Natural killer cell (primary cell): Measurements from ENCODE around the gene EREG. TPM values are rescaled to one million over a fixed set of nuclear protein-coding genes. Genes with fewer than 3 reads are reported as not detected.

Experiments
- ATAC-seq, 3 donors: fragments of 150-1000 bp in 2 of 3; fragments of 200-7000 bp in 1 of 3; cut with Tn5 transposase; 1 replicate in 1 of 3; 2 replicates in 2 of 3; pipeline ENCODE4 v1.10.0; 2021; ENCODE audit warnings: mild to moderate bottlenecking in 2 of 3, moderate library complexity in 2 of 3
- DNase-seq, 2 donors: peaks; one replicate each; pipeline versions ENCODE4 v3.0.0 to v3.0.0-alpha.2; 2013 to 2021; ENCODE audit warnings: mixed read lengths in 1 of 2
- H3K27ac ChIP-seq: one replicate; pipeline ENCODE4 v1.5.1; 2013; ENCODE audit warnings: mild to moderate bottlenecking, low read length
- H3K27me3 ChIP-seq: one replicate; pipeline ENCODE4 v1.6.1; 2013; ENCODE audit warnings: low read length; ENCODE audit not compliant: control insufficient read depth, insufficient read depth
- H3K36me3 ChIP-seq: one replicate; pipeline ENCODE4 v1.6.1; 2013; ENCODE audit warnings: low read length; ENCODE audit not compliant: control insufficient read depth, insufficient read depth
- H3K4me1 ChIP-seq: one replicate; pipeline ENCODE4 v1.6.1; 2013; ENCODE audit warnings: low read length; ENCODE audit not compliant: control insufficient read depth, insufficient read depth
- H3K4me3 ChIP-seq: one replicate; pipeline ENCODE4 v1.5.1; 2013; ENCODE audit warnings: low read length
- H3K9me3 ChIP-seq: one replicate; pipeline ENCODE4 v1.6.1; 2013; ENCODE audit warnings: low read length; ENCODE audit not compliant: control insufficient read depth, insufficient read depth
- H3K27ac Mint-ChIP-seq, 2 donors: one replicate each; pipeline ENCODE4 v1.8.0; 2022; ENCODE audit warnings: mild to moderate bottlenecking in 2 of 2, mixed read lengths in 2 of 2, moderate library complexity in 1 of 2
- H3K27me3 Mint-ChIP-seq, 2 donors: one replicate each; pipeline ENCODE4 v1.8.0; 2022; ENCODE audit warnings: low read depth in 2 of 2, mixed read lengths in 2 of 2
- H3K36me3 Mint-ChIP-seq: one replicate; pipeline ENCODE4 v1.8.0; 2022; ENCODE audit warnings: mixed read lengths
- H3K4me1 Mint-ChIP-seq, 2 donors: one replicate each; pipeline ENCODE4 v1.8.0; 2022; ENCODE audit warnings: mixed read lengths in 2 of 2
- H3K4me3 Mint-ChIP-seq: one replicate; pipeline ENCODE4 v1.8.0; 2022; ENCODE audit warnings: mild to moderate bottlenecking, moderate library complexity, mixed read lengths
- H3K9me3 Mint-ChIP-seq, 2 donors: one replicate each; pipeline ENCODE4 v1.8.0; 2022; ENCODE audit warnings: mixed read lengths in 2 of 2
- CTCF ChIP-seq: fragments of 200-600 bp; IDR thresholded peaks from one replicate; pipeline ENCODE4 v1.8.0; 2022; ENCODE audit warnings: antibody characterized with exemption
- WGBS: methylation state at CpG from one replicate; pipeline ENCODE4 v1.1.7; 2013; ENCODE audit warnings: missing lambda C conversion rate; ENCODE audit not compliant: insufficient coverage; 5-methylcytosine and 5-hydroxymethylcytosine counted together
- intact Hi-C: fragments of 100-400 bp; cut with micrococcal nuclease; formaldehyde crosslinking; loops from one replicate; pipeline ENCODE4 v1.14.2; 2022
- total RNA-seq, 4 donors: library from RNA; stranded (reverse); fragments of 120-200 nt in 1 of 4; gene quantifications; one replicate each; pipeline versions ENCODE4 v1.2.3 to v1.2.4, GENCODE V29; 2013 to 2022

The EREG gene, protein sequence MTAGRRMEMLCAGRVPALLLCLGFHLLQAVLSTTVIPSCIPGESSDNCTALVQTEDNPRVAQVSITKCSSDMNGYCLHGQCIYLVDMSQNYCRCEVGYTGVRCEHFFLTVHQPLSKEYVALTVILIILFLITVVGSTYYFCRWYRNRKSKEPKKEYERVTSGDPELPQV
- 10 to 100 TPM in 1 of 3 donors, 1 to 10 TPM in 2; 2.3 to 23.3 (median 6.4) TPM for total RNA-seq
- 0.56 TPM for total RNA-seq (2013)

DNA sequence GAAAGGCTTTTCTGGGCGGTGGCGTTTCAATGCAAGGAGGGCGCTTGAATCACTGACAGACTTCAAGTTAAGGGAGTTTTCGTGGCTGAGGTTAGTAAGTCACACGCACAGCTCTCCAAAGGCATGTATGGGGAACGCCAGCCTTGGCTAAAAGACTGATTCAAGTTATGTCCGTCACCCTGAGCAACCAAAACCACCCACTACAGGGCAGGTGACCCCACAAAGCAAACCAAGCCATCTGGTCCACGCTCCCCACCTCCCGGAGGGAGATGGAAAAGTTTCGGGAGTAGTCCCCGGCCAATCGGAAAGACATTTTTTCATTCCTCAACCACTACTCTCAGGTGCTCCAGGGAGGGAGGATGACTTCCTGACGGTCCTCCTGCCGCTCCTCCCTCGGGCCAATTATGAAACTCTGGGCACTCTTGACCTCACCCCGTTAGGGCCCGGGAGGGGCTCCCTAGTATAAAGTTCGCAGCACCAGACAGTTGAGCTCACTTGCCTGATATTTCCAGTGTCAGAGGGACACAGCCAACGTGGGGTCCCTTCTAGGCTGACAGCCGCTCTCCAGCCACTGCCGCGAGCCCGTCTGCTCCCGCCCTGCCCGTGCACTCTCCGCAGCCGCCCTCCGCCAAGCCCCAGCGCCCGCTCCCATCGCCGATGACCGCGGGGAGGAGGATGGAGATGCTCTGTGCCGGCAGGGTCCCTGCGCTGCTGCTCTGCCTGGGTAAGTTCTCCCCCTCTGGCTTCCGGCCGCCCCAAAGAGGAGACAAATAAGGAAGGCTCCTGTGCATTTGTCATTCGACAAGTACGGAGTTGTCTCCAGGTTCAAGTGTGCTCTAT is at the start of gene EREG:
EREG (plus strand) TSS at position 494 of the 840 bp plus-strand sequence; CDS start at position 658, 164 bp downstream.
- 3% methylated on average over 40 of the region's 40 CpGs for WGBS

DNA sequence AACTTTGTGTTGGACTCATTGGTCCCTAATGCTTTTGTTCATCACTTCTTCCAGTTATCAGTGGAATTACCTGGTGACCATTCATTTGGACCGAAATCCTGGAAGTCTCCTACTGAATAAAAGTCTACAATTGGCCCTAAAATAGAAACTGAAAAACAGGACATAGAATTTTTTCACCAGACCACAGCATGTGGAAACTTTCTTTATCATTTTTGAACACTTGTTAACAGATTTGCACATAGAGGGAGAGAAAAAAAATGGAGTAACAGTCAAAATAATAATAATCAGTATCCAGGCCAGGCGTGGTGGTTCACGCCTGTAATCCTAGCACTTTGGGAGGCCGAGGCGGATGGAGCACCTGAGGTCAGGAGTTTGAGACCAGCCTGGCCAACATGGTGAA is 49.6 kb upstream of the EREG start:
- Mint-ChIP-seq H3K4me3 (no peak overlapping the region), H3K36me3 (no peaks in the 10 kb centered on the region), H3K9me3 (no peaks in the 10 kb centered on the region), H3K27ac (no peak overlapping the region), H3K27me3 (no peaks in the 10 kb centered on the region), H3K4me1 (no peaks in the 10 kb centered on the region)
- no peak overlapping the region for H3K4me3 ChIP-seq
- H3K4me1 ChIP-seq = no peaks in the 10 kb centered on the region
- ATAC-seq (no peak), DNase-seq (no peak)
- intact Hi-C loops = no loop called here
- TF ChIP-seq CTCF = no peak
- H3K9me3 ChIP-seq = no peaks in the 10 kb centered on the region
- H3K36me3 ChIP-seq = no peaks in the 10 kb centered on the region
- 59% methylated on average over 5 of the region's 5 CpGs for WGBS
- H3K27me3 ChIP-seq = no peaks in the 10 kb centered on the region
- no peak overlapping the region for H3K27ac ChIP-seq

More for the DNA sequence above, at the start of gene EREG:
- Histone ChIP-seq H3K27ac (no peak within 1 kb of the TSS), H3K27me3 (peaks cover 22% of the 10 kb centered on the region), H3K9me3 (no peaks in the 10 kb centered on the region), H3K4me3 (peak within 1 kb of the TSS; percentile 18), H3K4me1 (peaks cover 12% of the 10 kb centered on the region), H3K36me3 (no peaks in the 10 kb centered on the region)
- peak within 1 kb of the TSS in 1 of 2 donors; percentile 43 for H3K27ac Mint-ChIP-seq
- intact Hi-C loops = no loop called here
- no peaks in the 10 kb centered on the region for H3K36me3 Mint-ChIP-seq
- DNase-seq (peak; percentile 17 to 39), ATAC-seq (peak; percentile 65 to 70 (median 69))
- peak within 1 kb of the TSS; percentile 74 for H3K4me3 Mint-ChIP-seq
- H3K9me3 Mint-ChIP-seq = no peaks in the 10 kb centered on the region
- H3K4me1 Mint-ChIP-seq = peaks cover 17 to 18% of the 10 kb centered on the region in 2 donors
- no peak for TF ChIP-seq CTCF
- H3K27me3 Mint-ChIP-seq = peaks cover 26 to 38% of the 10 kb centered on the region in 2 donors

DNA sequence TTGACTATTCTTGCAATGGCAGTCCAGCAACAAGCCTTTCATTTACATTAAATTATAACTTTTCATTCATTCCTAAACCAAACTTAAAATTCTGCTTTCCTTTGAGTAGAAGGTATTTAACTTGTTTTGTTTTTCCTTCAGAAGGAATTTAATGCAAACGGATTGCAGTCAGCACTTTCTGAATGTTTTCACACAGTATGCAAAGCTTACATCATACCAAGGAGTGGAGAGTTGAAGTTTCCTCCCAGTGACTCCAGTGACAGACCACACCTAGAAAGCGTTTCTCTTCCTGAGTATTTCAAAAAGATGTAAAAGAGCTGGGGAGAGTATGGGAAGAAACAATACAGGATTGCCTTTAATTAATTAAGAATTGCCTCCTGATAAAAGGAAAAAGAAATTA is 48.5 kb upstream of the EREG start:
- no peaks in the 10 kb centered on the region for H3K4me1 ChIP-seq
- no peak for TF ChIP-seq CTCF
- no peaks in the 10 kb centered on the region for H3K9me3 ChIP-seq
- Mint-ChIP-seq H3K27ac (no peak overlapping the region), H3K27me3 (peaks cover 3 to 8% of the 10 kb centered on the region in 2 donors), H3K4me3 (no peak overlapping the region), H3K4me1 (peaks cover 0 to 4% of the 10 kb centered on the region in 2 donors), H3K36me3 (no peaks in the 10 kb centered on the region), H3K9me3 (no peaks in the 10 kb centered on the region)
- no peak overlapping the region for H3K27ac ChIP-seq
- H3K27me3 ChIP-seq = no peaks in the 10 kb centered on the region
- WGBS = 50% methylated on average over 2 of the region's 2 CpGs
- DNase-seq (no peak), ATAC-seq (no peak)
- intact Hi-C loops = no loop called here
- no peaks in the 10 kb centered on the region for H3K36me3 ChIP-seq
- no peak overlapping the region for H3K4me3 ChIP-seq
